Prostate gland (tissue), 2 donors: ENCODE measurements around the gene XPOT. TPM values are rescaled to one million over a fixed set of nuclear protein-coding genes. Genes with fewer than 3 reads are reported as not detected.

Source experiments
- DNase-seq: peaks from one replicate; pipeline ENCODE4 v3.0.0-alpha.2; 2019; ENCODE audit warnings: low spot score
- H3K27ac ChIP-seq, 2 donors: fragments of 200-600 bp; sonication (generic); 2 replicates each; pipeline ENCODE4 v1.5.1; 2017 to 2019
- H3K27me3 ChIP-seq: fragments of 200-600 bp; sonication (generic); replicated peaks from 2 replicates; pipeline ENCODE4 v1.5.1; 2019; ENCODE audit not compliant: insufficient read depth
- H3K36me3 ChIP-seq, 2 donors: fragments of 200-600 bp; sonication (generic); 1 replicate in 1 of 2; 2 replicates in 1 of 2; pipeline versions ENCODE4 v1.5.1 to v1.8.1; 2017 to 2019
- H3K4me1 ChIP-seq: fragments of 200-600 bp; sonication (generic); replicated peaks from 2 replicates; pipeline ENCODE4 v1.5.1; 2019
- H3K4me3 ChIP-seq, 2 donors: fragments of 200-600 bp; sonication (generic); 2 replicates each; pipeline ENCODE4 v1.5.1; 2017 to 2019
- H3K9me3 ChIP-seq: fragments of 200-600 bp; sonication (generic); 2 replicates; pipeline ENCODE4 v1.5.1; 2017
- CTCF ChIP-seq, 4 experiments: fragments of 200-600 bp in 2 of 4; fragments of 450-650 bp in 2 of 4; sonication (generic) in 2 of 4; IDR thresholded peaks; 1 replicate in 3 of 4; 2 replicates in 1 of 4; pipeline ENCODE4 v1.5.1; 2016 to 2019; ENCODE audit warnings: antibody characterized with exemption in 4 of 4, mild to moderate bottlenecking in 2 of 4, moderate library complexity in 2 of 4
- POLR2A ChIP-seq: fragments of 450-650 bp; IDR thresholded peaks from one replicate; pipeline ENCODE4 v1.6.1; 2016; ENCODE audit warnings: antibody characterized with exemption, mild to moderate bottlenecking
- POLR2AphosphoS5 ChIP-seq: sonication (generic); formaldehyde crosslinking; IDR thresholded peaks from one replicate; pipeline ENCODE4 v1.6.1; 2017; ENCODE audit warnings: antibody characterized with exemption
- WGBS: methylation state at CpG from one replicate; pipeline ENCODE4 v1.1.5; 2018; 5-methylcytosine and 5-hydroxymethylcytosine counted together
- intact Hi-C: fragments of 100-400 bp; cut with DNase I; formaldehyde crosslinking; loops from one replicate; pipeline ENCODE4 v1.14.2; 2022
- total RNA-seq, 2 donors: library from RNA; depleted of rRNA; stranded (reverse); fragments of >200 nt; gene quantifications; one replicate each; pipeline ENCODE4 v1.1.0, GENCODE V29; 2016

Gene XPOT
- total RNA-seq, 2 donors from 2014 or later: 30.4 to 36.8 TPM

- no peak overlapping the region for H3K27ac ChIP-seq
- no peaks in the 10 kb centered on the region for H3K4me1 ChIP-seq
- 100% methylated on average over 3 of the region's 3 CpGs for WGBS
- no peak overlapping the region for H3K4me3 ChIP-seq
- TF ChIP-seq POLR2A: no peak
- no peak for TF ChIP-seq POLR2AphosphoS5
- no peak for TF ChIP-seq CTCF (IDR thresholded peaks at IDR 0.05)
- intact Hi-C loops: no loop called here
- H3K36me3 ChIP-seq: peaks cover 0 to 7% of the 10 kb centered on the region in 2 donors
- H3K27me3 ChIP-seq: no peaks in the 10 kb centered on the region
- H3K9me3 ChIP-seq: no peaks in the 10 kb centered on the region
- no peak for DNase-seq
Measured at GRCh38 chr12:64486657-64487056, 82.5 kb downstream of the XPOT start.

GRCh38 chr12:64491718-64492117 lies 87.5 kb downstream of the XPOT start:
- Histone ChIP-seq H3K4me1 (no peaks in the 10 kb centered on the region), H3K27ac (no peak overlapping the region), H3K27me3 (no peaks in the 10 kb centered on the region), H3K36me3 (peaks cover 0 to 9% of the 10 kb centered on the region in 2 donors), H3K4me3 (no peak overlapping the region), H3K9me3 (no peaks in the 10 kb centered on the region)
- WGBS: 96% methylated on average over 1 of the region's 1 CpG
- no peak for DNase-seq
- TF ChIP-seq POLR2A: no peak
- no peak for TF ChIP-seq POLR2AphosphoS5
- intact Hi-C loops: no loop called here

GRCh38 chr12:64493513-64493912 lies 89.3 kb downstream of the XPOT start:
- Histone ChIP-seq H3K27ac (no peak overlapping the region), H3K36me3 (peaks cover 7 to 9% of the 10 kb centered on the region in 2 donors), H3K4me3 (no peak overlapping the region), H3K4me1 (no peaks in the 10 kb centered on the region), H3K27me3 (no peaks in the 10 kb centered on the region), H3K9me3 (no peaks in the 10 kb centered on the region)
- TF ChIP-seq POLR2A: no peak
- no peak for TF ChIP-seq POLR2AphosphoS5
- no peak for TF ChIP-seq CTCF (IDR thresholded peaks at IDR 0.05)
- 99% methylated on average over 3 of the region's 3 CpGs for WGBS
- no peak for DNase-seq
- intact Hi-C loops: no loop called here

GRCh38 chr12:64494998-64495729 lies 91.0 kb downstream of the XPOT start:
- 53% methylated on average over 5 of the region's 5 CpGs for WGBS
- H3K36me3 ChIP-seq: peaks cover 7% of the 10 kb centered on the region in 2 donors
- intact Hi-C loops: no loop called here

GRCh38 chr12:64496839-64497400 lies 92.7 kb downstream of the XPOT start:
- WGBS: 94% methylated on average over 2 of the region's 2 CpGs
- H3K9me3 ChIP-seq: no peaks in the 10 kb centered on the region
- H3K27ac ChIP-seq: no peak overlapping the region
- H3K4me3 ChIP-seq: no peak overlapping the region
- no peaks in the 10 kb centered on the region for H3K4me1 ChIP-seq
- H3K36me3 ChIP-seq: peaks cover 3 to 7% of the 10 kb centered on the region in 2 donors
- H3K27me3 ChIP-seq: no peaks in the 10 kb centered on the region
- intact Hi-C loops: no loop called here
- TF ChIP-seq POLR2AphosphoS5: no peak
- no peak for DNase-seq

More at GRCh38 chr12:64494998-64495729, 91.0 kb downstream of the XPOT start:
- Histone ChIP-seq H3K4me1 (no peaks in the 10 kb centered on the region), H3K4me3 (no peak overlapping the region), H3K9me3 (no peaks in the 10 kb centered on the region), H3K27ac (no peak overlapping the region), H3K27me3 (no peaks in the 10 kb centered on the region)
- no peak for DNase-seq
- TF ChIP-seq POLR2A: no peak
- no peak for TF ChIP-seq POLR2AphosphoS5
- TF ChIP-seq CTCF (IDR thresholded peaks at IDR 0.05): no peak

- TF ChIP-seq POLR2AphosphoS5 (no peak), POLR2A (no peak), CTCF (IDR thresholded peaks at IDR 0.05) (no peak)
- Histone ChIP-seq H3K4me3 (no peak overlapping the region), H3K36me3 (peaks cover 3 to 7% of the 10 kb centered on the region in 2 donors), H3K4me1 (no peaks in the 10 kb centered on the region), H3K27ac (no peak overlapping the region), H3K27me3 (no peaks in the 10 kb centered on the region), H3K9me3 (no peaks in the 10 kb centered on the region)
- no peak for DNase-seq
- WGBS: 83% methylated on average over 1 of the region's 1 CpG
- intact Hi-C loops: no loop called here
Measured at GRCh38 chr12:64497484-64497883, 93.3 kb downstream of the XPOT start.
